H1 (cell line): ENCODE results near the gene TCAF1. TPM values are rescaled to one million over a fixed set of nuclear protein-coding genes. Genes with fewer than 3 reads are reported as not detected.

Source experiments
- CEBPB ChIP-seq: IDR thresholded peaks from 2 replicates; pipeline ENCODE4 v1.6.1; 2012; ENCODE audit warnings: low read depth, low read length
- EP300 ChIP-seq, 2 experiments: IDR thresholded peaks; 1 replicate in 1 of 2; 2 replicates in 1 of 2; pipeline ENCODE4 v1.6.1; 2011 to 2012; ENCODE audit warnings: low read depth in 2 of 2, low read length in 2 of 2, mild to moderate bottlenecking in 2 of 2, borderline replicate concordance in 1 of 2, inconsistent platforms in 1 of 2, moderate library complexity in 1 of 2
- SP4 ChIP-seq: IDR thresholded peaks from 2 replicates; pipeline ENCODE4 v1.6.1; 2012; ENCODE audit warnings: low read length, inconsistent platforms
- polyA plus RNA-seq, 7 experiments: library from polyadenylated mRNA; depleted of rRNA in 3 of 7; stranded (reverse) in 5 of 7; unstranded in 2 of 7; fragments of >200 nt in 5 of 7; fragments of 200-250 nt in 2 of 7; gene quantifications; 1 replicate in 5 of 7; 2 replicates in 1 of 7; 4 replicates in 1 of 7; pipeline versions ENCODE4 v1.2.1 to v1.2.3, GENCODE V29; 2011 to 2013; ENCODE audit warnings: missing spikeins in 2 of 7, mixed read lengths in 2 of 7
- total RNA-seq: library from RNA; stranded (reverse); fragmentation: NEBNext Ultra II Directional; extraction: Animal tissue kit (Norgen Biotek cat#: 25700); gene quantifications from 2 replicates; pipeline ENCODE4 v1.2.1, GENCODE V29; 2021
- TF ChIP-seq, protein P1 (sequence below), 3 experiments: IDR thresholded peaks; 1 replicate in 2 of 3; 2 replicates in 1 of 3; pipeline versions ENCODE4 v1.5.1 to v1.6.1; 2011; ENCODE audit warnings: low read length in 3 of 3, mild to moderate bottlenecking in 3 of 3, inconsistent platforms in 2 of 3, low read depth in 1 of 3, moderate library complexity in 1 of 3; ENCODE audit not compliant: insufficient read depth in 1 of 3; ENCODE audit errors: control extremely low read depth in 1 of 3

Gene TCAF1
- total and polyA plus RNA-seq, 2 of the 8 experiments (the other 6 are each of a cell fraction or from before 2014, with no cell fraction given), result 9.6 to 28.0 TPM

DNA sequence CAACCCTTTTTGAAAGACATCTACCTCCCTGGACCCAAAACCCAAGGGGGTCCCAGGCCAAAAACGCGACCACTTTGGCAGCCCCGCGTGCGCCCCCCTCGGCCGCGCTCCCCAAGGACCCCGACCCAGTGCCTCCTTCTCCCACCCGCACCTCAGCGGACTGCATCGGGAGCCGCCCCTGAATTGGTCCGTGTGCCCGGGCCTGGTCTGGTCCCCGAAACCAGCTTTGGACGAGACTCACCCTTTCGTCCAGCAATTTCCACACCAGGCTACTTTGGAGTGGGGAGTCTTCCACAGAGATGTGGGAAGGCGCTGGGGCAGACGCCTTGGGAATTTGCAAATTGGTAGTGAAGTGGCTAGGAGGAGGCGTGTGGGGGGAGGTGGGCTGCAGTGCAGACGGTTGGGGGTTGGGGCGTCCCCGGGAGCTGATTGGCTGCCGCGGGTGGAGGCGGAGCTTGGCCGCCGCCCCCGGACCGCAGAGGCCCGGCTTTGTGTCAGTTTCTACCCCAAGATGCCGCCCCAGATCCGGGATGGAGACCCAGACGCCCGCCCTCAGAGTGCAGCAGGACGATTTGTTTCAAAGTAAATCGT is 16.9 kb downstream of the TCAF1 start (continued):
- TF ChIP-seq, protein P1, sequence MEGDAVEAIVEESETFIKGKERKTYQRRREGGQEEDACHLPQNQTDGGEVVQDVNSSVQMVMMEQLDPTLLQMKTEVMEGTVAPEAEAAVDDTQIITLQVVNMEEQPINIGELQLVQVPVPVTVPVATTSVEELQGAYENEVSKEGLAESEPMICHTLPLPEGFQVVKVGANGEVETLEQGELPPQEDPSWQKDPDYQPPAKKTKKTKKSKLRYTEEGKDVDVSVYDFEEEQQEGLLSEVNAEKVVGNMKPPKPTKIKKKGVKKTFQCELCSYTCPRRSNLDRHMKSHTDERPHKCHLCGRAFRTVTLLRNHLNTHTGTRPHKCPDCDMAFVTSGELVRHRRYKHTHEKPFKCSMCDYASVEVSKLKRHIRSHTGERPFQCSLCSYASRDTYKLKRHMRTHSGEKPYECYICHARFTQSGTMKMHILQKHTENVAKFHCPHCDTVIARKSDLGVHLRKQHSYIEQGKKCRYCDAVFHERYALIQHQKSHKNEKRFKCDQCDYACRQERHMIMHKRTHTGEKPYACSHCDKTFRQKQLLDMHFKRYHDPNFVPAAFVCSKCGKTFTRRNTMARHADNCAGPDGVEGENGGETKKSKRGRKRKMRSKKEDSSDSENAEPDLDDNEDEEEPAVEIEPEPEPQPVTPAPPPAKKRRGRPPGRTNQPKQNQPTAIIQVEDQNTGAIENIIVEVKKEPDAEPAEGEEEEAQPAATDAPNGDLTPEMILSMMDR (IDR thresholded peaks at IDR 0.05; ENCODE audit: control extremely low read depth in 1 of 3, insufficient read depth in 1 of 3, low read depth in 1 of 3, low read length in 3 of 3), result peak in 1 of 3 experiments; percentile 10; a peak in 1 of 4 replicates
- no peak for TF ChIP-seq CEBPB
- no peak for TF ChIP-seq EP300 (IDR thresholded peaks at IDR 0.05; ENCODE audit: borderline replicate concordance in 1 of 2, low read depth in 2 of 2, low read length in 2 of 2)
- no peak for TF ChIP-seq SP4
